ENCODE results near the gene ZNF253.
"Not testable (repeated sequence)": the region's sequence is repeated elsewhere in the genome, so short reads cannot be mapped to it uniquely, and the experiment has no call there.

ZNF253 gene

GRCh38 chr19:19900139-19900728, 34.6 kb downstream of the ZNF253 start:
- DNase-seq, result peak; percentile 90

- DNase-seq, result peak; percentile 99
These were observed 35.2 kb downstream of the ZNF253 start, which contains the start of gene ZNF93 for GRCh38 chr19:19900729-19901444. TSS of gene ZNF93 (plus strand) at chr19:19900946. CDS start at chr19:19901089, 143 bp downstream.

DNA sequence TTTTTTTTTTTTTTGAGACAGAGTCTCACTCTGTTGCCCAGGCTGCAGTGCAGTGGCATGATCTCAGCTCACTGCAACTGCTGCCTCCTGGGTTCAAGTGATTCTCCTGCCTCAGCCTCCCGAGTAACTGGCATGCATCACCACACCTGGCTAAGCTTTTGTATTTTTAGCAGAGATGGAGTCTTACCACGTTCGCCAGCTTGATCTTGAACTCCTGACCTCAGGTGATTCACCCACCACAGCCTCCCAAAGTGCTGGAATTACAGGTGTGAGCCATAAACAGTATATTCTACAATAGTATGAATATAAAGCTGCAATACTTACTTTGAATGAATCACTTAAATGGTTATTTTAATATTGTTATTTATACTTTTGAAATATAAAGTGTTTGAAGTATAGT, 41.9 kb downstream of the ZNF253 start:
- not testable (repeated sequence) for DNase-seq

DNA sequence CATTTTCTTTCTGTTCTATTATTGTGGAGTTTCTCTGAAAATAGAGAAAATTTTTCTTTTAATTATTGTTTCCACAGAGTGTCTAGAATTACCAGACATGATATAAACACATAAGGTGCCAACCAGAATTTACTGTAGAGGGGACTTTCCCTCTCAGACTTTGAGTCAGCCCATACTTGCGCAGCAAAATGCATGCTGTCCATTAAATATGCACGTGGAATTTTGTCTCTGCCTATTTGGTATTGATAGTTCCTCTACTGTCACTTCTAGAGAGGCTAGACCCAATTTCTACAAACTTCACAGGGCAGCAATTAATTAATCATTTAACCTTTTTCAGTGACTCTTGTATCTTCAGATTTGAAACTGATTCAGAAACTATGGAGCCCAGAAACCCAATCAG, 44.0 kb downstream of the ZNF253 start:
- DNase-seq, result no peak

DNA sequence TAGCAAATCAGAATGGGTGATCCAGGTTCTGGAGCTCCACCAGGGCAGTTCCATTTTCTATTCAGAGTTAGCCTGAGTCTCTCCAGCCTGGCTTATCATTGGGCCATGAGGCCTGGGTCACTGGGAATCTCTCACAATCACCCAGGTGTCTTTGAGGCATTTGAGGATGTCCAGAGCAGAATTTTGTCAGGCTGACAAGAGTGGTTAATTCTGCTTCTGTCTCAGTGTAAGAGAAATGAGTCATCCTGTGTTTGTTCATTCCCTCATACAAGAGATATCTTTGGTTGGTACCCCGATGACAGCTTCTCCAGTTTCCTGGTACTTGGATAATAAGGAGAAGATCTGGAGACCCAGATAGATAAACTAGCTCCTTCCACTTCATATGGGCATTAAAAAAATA, 45.5 kb downstream of the ZNF253 start:
- peak; percentile 21 for DNase-seq

- no peak for DNase-seq
These were observed 48.9 kb downstream of the ZNF253 start for GRCh38 chr19:19914596-19914995.

- not testable (repeated sequence) for DNase-seq
These were observed 64.7 kb downstream of the ZNF253 start for GRCh38 chr19:19930417-19930816.

- DNase-seq, result peak; percentile 18
These were observed 68.0 kb downstream of the ZNF253 start for GRCh38 chr19:19933432-19934314.

DNA sequence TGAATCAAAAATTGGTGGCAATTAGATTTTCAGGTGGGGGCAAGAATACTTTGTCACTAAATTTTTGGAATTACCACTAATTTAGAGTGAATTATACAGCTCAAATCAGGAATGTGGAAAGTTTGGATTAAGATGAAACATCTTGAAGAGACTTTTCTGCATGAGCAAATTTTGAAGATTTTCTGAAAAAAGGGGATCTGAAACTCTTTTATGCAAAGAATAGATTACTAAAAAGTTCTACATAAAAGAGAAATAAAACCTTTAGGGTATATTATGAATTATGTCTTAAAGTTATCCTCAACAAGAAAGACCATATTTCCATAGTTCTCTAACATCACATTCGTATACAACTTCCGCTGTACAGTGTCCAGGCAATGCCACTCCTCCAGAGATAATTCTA, 71.7 kb downstream of the ZNF253 start:
- peak; percentile 53 for DNase-seq

- no peak for DNase-seq
These were observed 72.8 kb downstream of the ZNF253 start for GRCh38 chr19:19938449-19938848.

DNA sequence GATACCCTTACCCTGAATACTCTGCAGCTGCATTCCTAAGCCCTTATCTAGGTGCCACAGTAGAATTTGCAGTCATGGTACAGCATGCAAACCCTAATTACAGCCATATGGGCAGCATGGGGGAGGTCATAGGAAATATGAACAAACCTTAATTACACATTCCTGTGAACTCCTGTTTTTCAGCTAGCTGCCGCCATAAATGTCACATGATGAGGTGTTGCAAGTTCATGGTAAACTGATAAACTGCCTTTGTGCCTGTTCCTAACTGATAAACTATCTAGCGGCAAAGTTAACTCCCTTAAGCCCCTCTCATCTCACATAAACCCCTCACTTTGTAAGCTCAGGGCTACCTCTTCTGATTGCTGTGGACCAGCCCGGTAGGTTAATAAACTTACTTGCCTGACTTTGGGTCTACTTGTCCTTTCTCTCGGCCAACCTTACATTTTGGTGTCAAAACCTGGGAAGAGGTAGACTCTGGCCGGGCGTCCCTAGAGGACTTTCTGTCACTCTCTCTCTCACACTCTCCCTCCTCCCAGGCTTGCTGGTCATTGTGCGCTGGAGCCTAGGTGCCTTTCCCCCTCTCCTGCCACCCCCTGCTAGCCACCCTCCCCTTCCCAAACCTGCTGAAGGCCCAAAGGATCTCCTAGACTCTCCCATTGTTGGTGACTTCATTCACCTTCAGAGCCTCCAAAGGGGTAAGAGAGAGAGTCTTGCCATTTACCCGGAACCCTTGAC, 78.3 kb downstream of the ZNF253 start:
- DNase-seq, result no peak

All from MV-4-11 (cell line).